Activated T-helper 2 cell treated with anti-CD3 and anti-CD28 coated beads, Interferon-gamma antibody, Interleukin-2, Interleukin-4, amounts not matched to agents 10 μg/mL and 5 μg/mL and 100 μg/mL, durations not matched to agents 14 hours and 24 hours and 36 hours (primary cell): ENCODE data around the gene COLEC12. TPM values are rescaled to one million over a fixed set of nuclear protein-coding genes. Genes with fewer than 3 reads are reported as not detected.

ENCODE experiments used
- DNase-seq: peaks from one replicate; pipeline ENCODE4 v3.0.0; 2021; ENCODE audit warnings: low spot score
- H3K27ac Mint-ChIP-seq: one replicate; pipeline ENCODE4 v1.8.0; 2021; ENCODE audit warnings: mixed read lengths
- H3K27me3 Mint-ChIP-seq: one replicate; pipeline ENCODE4 v1.8.0; 2021; ENCODE audit warnings: low read depth, mixed read lengths
- H3K36me3 Mint-ChIP-seq: one replicate; pipeline ENCODE4 v1.8.0; 2021; ENCODE audit warnings: low read depth, mixed read lengths
- H3K4me1 Mint-ChIP-seq: one replicate; pipeline ENCODE4 v1.8.0; 2021; ENCODE audit warnings: low read depth, mixed read lengths
- H3K4me3 Mint-ChIP-seq: one replicate; pipeline ENCODE4 v1.8.0; 2021; ENCODE audit warnings: low read depth, mild to moderate bottlenecking, moderate library complexity, mixed read lengths
- H3K9me3 Mint-ChIP-seq: one replicate; pipeline ENCODE4 v1.8.0; 2021; ENCODE audit warnings: mixed read lengths
- intact Hi-C: fragments of 100-400 bp; cut with micrococcal nuclease; formaldehyde crosslinking; loops from one replicate; pipeline ENCODE4 v1.15.1; 2023
- total RNA-seq: library from RNA; stranded (reverse); gene quantifications from 2 replicates; pipeline ENCODE4 v1.2.3, GENCODE V29; 2022

The COLEC12 gene
- total RNA-seq, 1 donor from 2014 or later, result not detected

- no peaks in the 10 kb centered on the region for H3K9me3 Mint-ChIP-seq
- intact Hi-C loops, result no loop called here
- no peaks in the 10 kb centered on the region for H3K4me1 Mint-ChIP-seq
- H3K4me3 Mint-ChIP-seq, result no peak overlapping the region
- no peaks in the 10 kb centered on the region for H3K36me3 Mint-ChIP-seq
- no peak for DNase-seq
- H3K27me3 Mint-ChIP-seq, result peaks cover 3% of the 10 kb centered on the region
- no peak overlapping the region for H3K27ac Mint-ChIP-seq
Measured at GRCh38 chr18:355678-356077, 144.8 kb downstream of the COLEC12 start.

- intact Hi-C loops, result no loop called here
- no peak overlapping the region for H3K4me3 Mint-ChIP-seq
- no peaks in the 10 kb centered on the region for H3K9me3 Mint-ChIP-seq
- H3K4me1 Mint-ChIP-seq, result no peaks in the 10 kb centered on the region
- no peak overlapping the region for H3K27ac Mint-ChIP-seq
- no peaks in the 10 kb centered on the region for H3K36me3 Mint-ChIP-seq
- H3K27me3 Mint-ChIP-seq, result peaks cover 3% of the 10 kb centered on the region
- DNase-seq, result no peak
Measured at GRCh38 chr18:354471-354870, 146.0 kb downstream of the COLEC12 start.

- intact Hi-C loops, result no loop called here
- H3K27ac Mint-ChIP-seq, result no peak overlapping the region
- no peak for DNase-seq
Measured at GRCh38 chr18:354003-354402, 146.5 kb downstream of the COLEC12 start.

GRCh38 chr18:352438-352837, 148.1 kb downstream of the COLEC12 start:
- intact Hi-C loops, result no loop called here
- peaks cover 3% of the 10 kb centered on the region for H3K27me3 Mint-ChIP-seq
- H3K4me3 Mint-ChIP-seq, result no peak overlapping the region
- H3K36me3 Mint-ChIP-seq, result no peaks in the 10 kb centered on the region
- DNase-seq, result no peak
- no peaks in the 10 kb centered on the region for H3K4me1 Mint-ChIP-seq
- no peaks in the 10 kb centered on the region for H3K9me3 Mint-ChIP-seq
- no peak overlapping the region for H3K27ac Mint-ChIP-seq

More at GRCh38 chr18:354003-354402, 146.5 kb downstream of the COLEC12 start:
- H3K4me3 Mint-ChIP-seq, result no peak overlapping the region
- no peaks in the 10 kb centered on the region for H3K36me3 Mint-ChIP-seq
- no peaks in the 10 kb centered on the region for H3K9me3 Mint-ChIP-seq
- no peaks in the 10 kb centered on the region for H3K4me1 Mint-ChIP-seq
- peaks cover 3% of the 10 kb centered on the region for H3K27me3 Mint-ChIP-seq

GRCh38 chr18:350953-351572, 149.4 kb downstream of the COLEC12 start:
- no peak overlapping the region for H3K4me3 Mint-ChIP-seq
- DNase-seq, result no peak
- peaks cover 3% of the 10 kb centered on the region for H3K27me3 Mint-ChIP-seq
- H3K9me3 Mint-ChIP-seq, result no peaks in the 10 kb centered on the region
- no peak overlapping the region for H3K27ac Mint-ChIP-seq
- no peaks in the 10 kb centered on the region for H3K36me3 Mint-ChIP-seq
- intact Hi-C loops, result no loop called here
- H3K4me1 Mint-ChIP-seq, result no peaks in the 10 kb centered on the region

GRCh38 chr18:346600-346999, 153.9 kb downstream of the COLEC12 start:
- H3K27ac Mint-ChIP-seq, result no peak overlapping the region
- intact Hi-C loops, result no loop called here
- no peaks in the 10 kb centered on the region for H3K9me3 Mint-ChIP-seq
- no peak for DNase-seq
- H3K27me3 Mint-ChIP-seq, result peaks cover 2% of the 10 kb centered on the region
- H3K4me1 Mint-ChIP-seq, result no peaks in the 10 kb centered on the region
- H3K4me3 Mint-ChIP-seq, result no peak overlapping the region
- H3K36me3 Mint-ChIP-seq, result no peaks in the 10 kb centered on the region

- Mint-ChIP-seq H3K36me3 (no peaks in the 10 kb centered on the region), H3K4me1 (no peaks in the 10 kb centered on the region)
Measured at GRCh38 chr18:341102-341501, 159.4 kb downstream of the COLEC12 start.

GRCh38 chr18:340044-340443, 160.5 kb downstream of the COLEC12 start:
- Mint-ChIP-seq H3K4me1 (no peaks in the 10 kb centered on the region), H3K36me3 (no peaks in the 10 kb centered on the region), H3K27me3 (peaks cover 8% of the 10 kb centered on the region), H3K27ac (no peak overlapping the region), H3K4me3 (no peak overlapping the region), H3K9me3 (no peaks in the 10 kb centered on the region)
- DNase-seq, result no peak
- intact Hi-C loops, result no loop called here

More at GRCh38 chr18:341102-341501, 159.4 kb downstream of the COLEC12 start:
- H3K9me3 Mint-ChIP-seq, result no peaks in the 10 kb centered on the region
- H3K27ac Mint-ChIP-seq, result no peak overlapping the region
- peaks cover 8% of the 10 kb centered on the region for H3K27me3 Mint-ChIP-seq
- intact Hi-C loops, result no loop called here
- H3K4me3 Mint-ChIP-seq, result no peak overlapping the region
- no peak for DNase-seq

- peaks cover 6% of the 10 kb centered on the region for H3K27me3 Mint-ChIP-seq
- no peaks in the 10 kb centered on the region for H3K9me3 Mint-ChIP-seq
- H3K4me1 Mint-ChIP-seq, result no peaks in the 10 kb centered on the region
- no peak for DNase-seq
- H3K27ac Mint-ChIP-seq, result no peak overlapping the region
- H3K4me3 Mint-ChIP-seq, result no peak overlapping the region
- H3K36me3 Mint-ChIP-seq, result no peaks in the 10 kb centered on the region
- intact Hi-C loops, result no loop called here
Measured at GRCh38 chr18:339200-339599, 161.3 kb downstream of the COLEC12 start.

- H3K9me3 Mint-ChIP-seq, result no peaks in the 10 kb centered on the region
- H3K36me3 Mint-ChIP-seq, result no peaks in the 10 kb centered on the region
- DNase-seq, result no peak
- peaks cover 8% of the 10 kb centered on the region for H3K27me3 Mint-ChIP-seq
- intact Hi-C loops, result no loop called here
- H3K27ac Mint-ChIP-seq, result no peak overlapping the region
- no peaks in the 10 kb centered on the region for H3K4me1 Mint-ChIP-seq
- no peak overlapping the region for H3K4me3 Mint-ChIP-seq
Measured at GRCh38 chr18:336713-337112, 163.8 kb downstream of the COLEC12 start.

GRCh38 chr18:335733-336132, 164.8 kb downstream of the COLEC12 start:
- intact Hi-C loops, result no loop called here
- Mint-ChIP-seq H3K27ac (no peak overlapping the region), H3K9me3 (no peaks in the 10 kb centered on the region), H3K27me3 (peaks cover 6% of the 10 kb centered on the region), H3K4me1 (no peaks in the 10 kb centered on the region), H3K4me3 (no peak overlapping the region), H3K36me3 (no peaks in the 10 kb centered on the region)
- DNase-seq, result no peak

GRCh38 chr18:334575-335132, 165.8 kb downstream of the COLEC12 start:
- H3K9me3 Mint-ChIP-seq, result no peaks in the 10 kb centered on the region
- no peak overlapping the region for H3K27ac Mint-ChIP-seq
- H3K4me1 Mint-ChIP-seq, result no peaks in the 10 kb centered on the region
- H3K27me3 Mint-ChIP-seq, result peaks cover 6% of the 10 kb centered on the region
- no peak for DNase-seq
- intact Hi-C loops, result no loop called here
- no peak overlapping the region for H3K4me3 Mint-ChIP-seq
- H3K36me3 Mint-ChIP-seq, result no peaks in the 10 kb centered on the region

GRCh38 chr18:332721-333510, 167.6 kb downstream of the COLEC12 start:
- no peaks in the 10 kb centered on the region for H3K9me3 Mint-ChIP-seq
- no peak for DNase-seq
- H3K36me3 Mint-ChIP-seq, result no peaks in the 10 kb centered on the region
- H3K4me1 Mint-ChIP-seq, result no peaks in the 10 kb centered on the region
- H3K4me3 Mint-ChIP-seq, result no peak overlapping the region
- H3K27me3 Mint-ChIP-seq, result peaks cover 2% of the 10 kb centered on the region
- intact Hi-C loops, result no loop called here
- H3K27ac Mint-ChIP-seq, result no peak overlapping the region
